COLO668 (cell line): ENCODE results near the gene GNB1.

ENCODE experiments used
- DNase-seq: peaks from one replicate; lab custom pipeline; 2025; ENCODE audit not compliant: unreplicated experiment; lab: John Stamatoyannopoulos, UW

GNB1 gene

DNA sequence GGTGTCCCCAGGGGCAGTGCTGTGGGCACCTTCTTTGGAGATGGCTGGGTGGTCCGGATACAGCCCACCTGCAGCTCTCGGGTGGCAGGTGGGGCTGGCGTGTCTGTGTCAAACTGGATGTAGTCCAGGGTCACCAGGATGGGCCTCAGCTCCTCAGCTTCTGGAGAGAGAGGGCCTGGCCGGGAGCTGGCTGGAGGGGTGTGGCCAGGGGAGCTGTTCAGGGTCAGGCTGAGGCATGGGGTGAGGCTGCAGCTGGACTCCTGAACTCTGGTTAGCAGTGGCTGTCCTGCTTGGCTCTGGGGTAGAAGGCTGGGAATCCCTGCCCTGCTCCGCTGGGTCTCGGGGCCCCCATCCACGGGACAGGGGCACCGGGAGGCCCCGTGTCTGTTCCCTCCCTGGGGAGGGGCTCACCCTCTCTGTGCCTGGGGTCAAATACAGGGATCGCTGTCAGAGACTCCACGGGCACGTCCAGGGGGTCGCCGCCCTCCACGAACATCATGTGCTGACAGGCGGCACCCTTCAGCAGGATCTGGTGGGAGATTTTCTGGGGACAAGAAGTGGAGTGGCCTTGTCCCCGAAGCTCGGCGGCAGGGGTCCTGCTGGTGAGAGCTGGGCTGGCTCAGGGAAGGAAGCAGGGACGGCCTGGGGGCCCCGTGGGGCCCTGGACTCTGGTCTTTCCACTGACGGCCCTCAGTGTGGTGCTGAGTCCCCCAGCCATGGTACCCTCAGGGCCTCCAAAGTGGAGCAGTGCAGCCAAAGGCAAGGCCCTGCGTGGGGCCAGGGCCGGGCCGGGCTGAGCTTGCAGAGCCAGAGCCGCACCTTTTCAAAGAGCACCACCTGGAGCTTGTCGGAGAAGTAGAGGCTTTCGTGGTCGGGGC lies 32.3 kb upstream of the GNB1 start:
- DNase-seq = no peak

GRCh38 chr1:1922702-1922955 lies 31.7 kb upstream of the GNB1 start:
- no peak for DNase-seq

GRCh38 chr1:1921901-1922701 lies 31.2 kb upstream of the GNB1 start:
- DNase-seq = no peak

- no peak for DNase-seq
These were observed 30.6 kb upstream of the GNB1 start for GRCh38 chr1:1921459-1921862.

DNA sequence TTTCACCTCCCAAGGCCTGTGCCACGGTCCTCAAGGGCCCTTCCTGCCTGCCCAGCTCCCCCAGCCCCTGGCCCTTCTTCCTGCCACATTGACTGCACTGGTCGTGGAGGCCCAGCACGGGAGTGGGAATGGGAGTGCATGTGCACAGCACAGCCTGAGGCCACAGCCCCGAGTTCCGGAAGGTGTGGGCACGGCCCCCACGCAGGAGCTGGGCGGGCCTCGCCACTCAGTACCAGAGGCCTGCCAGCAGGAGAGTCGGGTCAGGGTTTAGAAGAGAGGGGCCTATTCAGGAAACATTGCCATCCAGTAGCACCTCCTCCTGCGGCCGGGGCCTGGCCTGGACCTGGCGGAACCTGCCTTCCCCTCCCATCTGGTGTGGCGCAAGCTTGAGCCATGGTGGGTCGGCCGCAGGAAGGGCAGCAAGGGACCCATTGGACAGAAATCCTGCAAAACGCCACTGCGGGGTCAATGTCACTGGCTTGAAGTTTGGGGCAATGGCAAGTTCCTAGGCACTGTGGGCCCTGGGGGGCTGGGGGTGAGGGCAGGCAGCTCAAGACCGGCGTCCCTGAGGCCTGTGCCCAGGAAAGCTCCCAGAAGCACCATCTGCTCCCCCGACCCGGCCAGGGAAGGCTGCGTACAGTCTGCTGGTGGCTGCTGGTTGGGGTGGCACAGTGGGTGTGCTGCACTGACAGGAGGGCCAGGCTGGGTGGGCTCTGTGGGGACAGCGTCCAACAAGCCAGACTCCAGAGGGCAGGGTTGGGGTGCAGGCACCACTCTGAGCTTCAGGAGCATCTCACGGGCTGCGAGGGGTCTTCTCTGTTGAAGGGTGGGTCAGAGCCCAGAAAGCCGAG lies 29.9 kb upstream of the GNB1 start:
- DNase-seq = no peak

DNA sequence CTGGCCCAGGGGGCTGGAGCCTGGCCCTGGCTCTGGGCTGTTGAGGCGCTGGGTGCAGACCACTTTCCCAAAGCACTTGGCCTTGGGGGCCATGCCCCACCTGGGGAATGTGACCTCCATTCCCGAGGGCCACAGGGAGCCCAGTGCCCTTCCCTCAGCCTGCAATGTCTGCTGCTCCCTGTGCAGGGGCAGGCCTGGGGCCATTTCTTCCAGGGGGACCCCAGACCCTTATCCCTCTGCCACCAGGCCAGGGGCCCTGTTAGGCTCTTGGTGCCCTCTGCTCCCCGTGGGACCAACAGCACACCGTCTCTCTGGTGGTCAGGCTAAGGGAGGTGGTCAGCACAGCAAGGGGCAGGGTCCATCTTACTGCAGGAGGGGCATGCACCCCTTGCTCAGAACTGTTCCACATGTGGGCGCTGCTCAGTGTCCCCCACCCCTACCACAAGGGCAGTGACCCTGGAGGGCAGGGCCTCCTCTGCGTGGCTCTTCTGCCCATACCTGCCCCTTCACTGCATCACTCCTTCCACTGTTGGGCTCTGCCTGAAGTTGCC lies 29.2 kb upstream of the GNB1 start:
- no peak for DNase-seq

- DNase-seq = peak; percentile 100
These were observed 28.6 kb upstream of the GNB1 start for GRCh38 chr1:1919304-1920056.

DNA sequence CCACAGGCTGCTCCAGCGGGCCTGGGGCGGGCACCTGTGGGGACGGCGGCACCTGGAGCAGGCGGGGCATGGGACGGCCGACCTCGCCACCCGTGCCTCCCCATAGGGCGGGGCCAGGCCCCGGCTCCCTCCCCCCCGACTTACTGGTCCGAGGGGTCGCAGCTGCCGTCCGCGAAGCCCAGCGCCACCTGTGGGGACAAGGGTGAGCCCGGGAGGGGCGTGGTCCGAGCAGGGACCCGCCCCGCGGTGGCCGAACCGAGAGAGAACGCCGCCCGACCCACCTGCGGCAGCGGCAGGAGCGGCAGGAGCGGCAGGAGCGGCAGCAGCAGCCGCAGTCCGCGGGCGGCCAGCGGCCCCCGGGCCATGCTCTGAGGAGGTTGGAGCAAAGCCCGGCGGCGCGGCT lies 28.0 kb upstream of the GNB1 start, which contains the start of gene TMEM52:
TMEM52 (minus strand) TSS at position 379 of the 403 bp plus-strand sequence; CDS start at position 365, 14 bp downstream.
- no peak for DNase-seq

DNA sequence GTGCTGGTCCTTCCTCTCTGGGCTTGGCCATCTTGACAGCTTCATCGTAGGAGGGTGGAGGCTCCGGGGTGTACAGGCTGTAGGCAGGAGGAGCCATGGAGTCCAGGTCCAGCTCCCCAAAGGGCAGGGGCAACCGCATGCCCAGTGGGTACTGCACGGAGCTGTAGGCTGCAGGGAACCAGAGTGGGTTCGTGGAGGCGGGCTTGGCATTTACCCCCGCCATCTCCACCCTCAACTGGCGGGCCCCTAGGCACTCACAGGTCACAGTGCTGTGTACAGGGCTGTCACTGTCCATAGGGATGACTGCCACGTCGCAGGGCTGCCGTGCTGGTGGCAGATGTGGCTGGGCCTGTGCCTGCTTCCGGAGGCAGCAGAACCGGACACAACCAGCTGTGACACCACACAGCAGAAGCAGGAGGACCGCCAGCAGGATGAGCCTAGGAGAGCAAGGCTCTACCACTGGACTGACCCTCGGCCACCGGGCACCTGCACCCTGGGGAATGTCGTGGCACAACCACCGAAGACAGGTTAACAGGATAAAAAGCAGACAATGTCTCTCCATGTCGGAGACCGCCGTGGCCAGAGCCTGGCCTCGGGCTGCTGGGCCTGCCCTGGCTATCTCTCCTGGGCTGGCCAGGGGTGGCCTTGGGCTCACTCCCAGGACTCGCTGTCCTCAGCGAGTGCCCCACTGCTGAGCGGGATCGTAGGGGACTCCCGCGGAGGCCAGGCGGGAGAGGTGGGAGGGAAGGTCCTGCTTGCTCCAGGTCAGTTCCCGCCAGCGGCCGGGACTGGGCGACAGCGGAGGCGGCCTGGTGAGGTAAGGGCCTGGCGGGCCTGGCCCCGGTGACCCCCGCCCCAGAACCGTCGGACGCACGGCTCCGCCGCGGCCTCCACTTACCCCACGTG lies 27.4 kb upstream of the GNB1 start:
- peak; percentile 56 for DNase-seq

- DNase-seq = no peak
These were observed 26.6 kb upstream of the GNB1 start for GRCh38 chr1:1917304-1917976.

DNA sequence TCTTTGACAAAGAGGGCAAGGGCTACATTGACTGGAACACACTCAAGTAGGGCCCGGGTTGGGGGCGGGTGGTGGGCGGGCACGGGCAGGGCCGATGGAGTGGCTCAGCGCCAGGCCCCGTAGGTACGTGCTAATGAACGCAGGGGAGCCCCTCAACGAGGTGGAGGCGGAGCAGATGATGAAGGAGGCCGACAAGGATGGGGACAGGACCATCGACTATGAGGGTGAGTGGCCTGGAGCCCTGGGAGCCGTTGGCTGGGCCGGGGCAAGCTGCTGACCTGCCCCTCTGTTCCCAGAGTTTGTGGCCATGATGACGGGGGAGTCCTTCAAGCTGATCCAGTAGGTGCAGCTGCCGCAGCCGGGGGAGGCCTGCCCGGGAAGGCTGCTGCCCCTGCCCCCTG lies 26.0 kb upstream of the GNB1 start:
- DNase-seq = no peak

GRCh38 chr1:1915911-1916840 lies 25.3 kb upstream of the GNB1 start:
- peak; percentile 78 for DNase-seq

GRCh38 chr1:1914971-1915692 lies 24.2 kb upstream of the GNB1 start, which contains the start of gene CALML6:
TSS of gene CALML6 (plus strand) at chr1:1915260. CDS start at chr1:1915281, 21 bp downstream.
- no peak for DNase-seq

DNA sequence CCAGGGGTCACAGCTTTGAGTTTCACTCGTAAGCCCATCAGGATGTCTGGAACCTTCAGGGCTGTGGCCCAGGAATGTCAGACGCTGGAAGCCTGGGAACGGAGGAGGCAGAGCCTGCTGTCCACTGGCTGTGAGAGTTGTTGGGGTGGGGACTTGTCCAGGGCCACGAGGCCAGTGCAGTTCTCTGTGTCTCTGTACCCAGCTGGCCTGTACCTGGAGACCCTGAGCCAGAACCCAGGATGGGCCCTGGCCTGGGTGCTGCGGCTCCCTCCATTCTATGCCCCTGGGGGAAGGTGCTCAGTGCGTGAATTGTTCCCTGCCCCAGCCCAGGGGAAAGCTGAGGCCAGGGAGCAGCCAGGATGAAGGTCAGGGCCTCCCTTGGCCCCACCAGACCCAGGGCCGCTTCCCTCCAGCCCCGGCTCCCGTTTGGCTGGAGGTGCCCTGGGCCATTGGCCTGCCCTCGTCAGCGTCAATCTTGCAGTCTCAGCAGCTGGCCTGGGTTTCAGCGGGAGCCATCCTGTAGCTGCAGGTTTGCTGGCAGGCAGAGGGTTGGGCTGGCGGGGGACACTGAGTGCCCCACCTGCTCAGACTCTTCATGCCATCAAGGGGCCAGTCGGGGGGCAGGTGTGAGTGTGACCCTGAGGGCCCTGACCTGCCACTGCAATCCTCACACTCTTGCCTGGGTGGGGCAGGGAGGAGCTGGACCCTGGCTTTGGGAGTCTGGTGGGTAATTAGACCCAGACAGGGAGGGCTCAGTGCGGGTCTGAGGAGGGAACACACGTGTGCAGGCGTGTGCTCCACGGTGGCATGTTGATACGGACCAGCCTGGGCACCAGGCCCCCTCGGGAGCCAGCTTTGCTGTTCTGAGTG lies 23.4 kb upstream of the GNB1 start:
- no peak for DNase-seq

- no peak for DNase-seq
These were observed 20.6 kb upstream of the GNB1 start for GRCh38 chr1:1911350-1912041.
